ENCODE results near the gene LIME1. TPM values are rescaled to one million over a fixed set of nuclear protein-coding genes. Genes with fewer than 3 reads are reported as not detected.

LIME1 gene
- total and polyA plus RNA-seq, 2 of the 4 experiments (the other 2 are of a cell fraction): 0.36 to 7.8 TPM

GRCh38 chr20:63745424-63745805 lies 9.0 kb downstream of the LIME1 start (continued):
- no peak for TF ChIP-seq ELK1 (IDR thresholded peaks at IDR 0.05; ENCODE audit: borderline replicate concordance, low read depth, low read length)

GRCh38 chr20:63745961-63746731 lies 9.7 kb downstream of the LIME1 start:
- WGBS, 2 experiments (ENCODE audit: extremely low coverage in 2 of 2, insufficient read length in 1 of 2): 94% methylated on average over 5 of the region's 26 CpGs; no CpG with 5 or more reads in 1 of the 2 experiments
- peaks cover 30% of the 10 kb centered on the region; the same call in 1 of the 2 replicates for H3K36me3 ChIP-seq (ENCODE audit: control insufficient read depth, insufficient read depth, low read length)
- H3K9me1 ChIP-seq (ENCODE audit: insufficient read depth, low read length): no peaks in the 10 kb centered on the region
- H3K9ac ChIP-seq (ENCODE audit: low read depth, low read length): no peak overlapping the region
- H3K4me2 ChIP-seq (ENCODE audit: low read depth, low read length): no peak overlapping the region
- peaks cover 4 to 8% of the 10 kb centered on the region in 2 experiments; a peak in 2 of 4 replicates for H3K79me1 ChIP-seq (ENCODE audit: low read depth in 1 of 2, low read length in 2 of 2)
- ChIA-PET POLR2A (ENCODE audit: unreplicated experiment) (no interaction called here), CTCF (no interaction called here)
- no peak overlapping the region for H2BK20ac ChIP-seq (ENCODE audit: low read depth, low read length)
- no peak overlapping the region for H2AK5ac ChIP-seq (ENCODE audit: low read depth, low read length)
- no peak for DNase-seq
- no peak overlapping the region for H4K8ac ChIP-seq (ENCODE audit: low read depth in 2 of 2, low read length in 2 of 2)
- no peak overlapping the region for H3K4me3 ChIP-seq (ENCODE audit: insufficient read depth, low read depth, low read length)
- H3K4ac ChIP-seq (ENCODE audit: low read depth, low read length): no peak overlapping the region
- no peak overlapping the region for H2BK120ac ChIP-seq (ENCODE audit: low read depth, low read length)
- no peak overlapping the region for H3K56ac ChIP-seq (ENCODE audit: extremely low read depth, insufficient read depth, low read length)
- in situ Hi-C loops (cut with MboI; ENCODE audit: low sequenced_read_pairs) (no loop called here), dilution Hi-C loops (cut with HindIII; ENCODE audit: low sequenced_read_pairs, unreplicated experiment) (no loop called here), intact Hi-C loops (cut with micrococcal nuclease) (no loop called here)
- no peaks in the 10 kb centered on the region for H3K27me3 ChIP-seq (ENCODE audit: control insufficient read depth, insufficient read depth, low read length)
- peak overlapping the region; percentile 20 for H2AK9ac ChIP-seq (replicated peaks; ENCODE audit: low read depth, low read length, poor library complexity)
- no TSS peak for BruUV-seq (replicated peaks)
- ATAC-seq (ENCODE audit: low read depth): no peak
- H3K4me1 ChIP-seq (ENCODE audit: control insufficient read depth, insufficient read depth, low read length): peaks cover 5% of the 10 kb centered on the region
- no peak overlapping the region for H3K27ac ChIP-seq (ENCODE audit: insufficient read depth, low read length)
- no peak overlapping the region for H4K5ac ChIP-seq (ENCODE audit: low read depth, low read length)
- no peak overlapping the region for H3K14ac ChIP-seq (replicated peaks; ENCODE audit: low read depth, low read length)
- no peak overlapping the region for H2BK5ac ChIP-seq (ENCODE audit: low read depth, low read length, poor library complexity, severe bottlenecking)
- H3K23ac ChIP-seq (ENCODE audit: low read depth, low read length): no peak overlapping the region
- H4K20me1 ChIP-seq (ENCODE audit: insufficient read depth, low read length): peaks cover 4% of the 10 kb centered on the region
- no peak overlapping the region for H2AFZ ChIP-seq (replicated peaks; ENCODE audit: low read length, poor library complexity)
- H2BK15ac ChIP-seq (ENCODE audit: low read depth, low read length): no peak overlapping the region
- H4K91ac ChIP-seq (ENCODE audit: insufficient read depth, low read depth, low read length): no peak overlapping the region
- H3K9me3 ChIP-seq (ENCODE audit: control insufficient read depth, insufficient read depth, low read length): no peaks in the 10 kb centered on the region
- no peak overlapping the region for H3K18ac ChIP-seq (ENCODE audit: low read depth, low read length)
- TF ChIP-seq FOS (IDR thresholded peaks at IDR 0.05; ENCODE audit: low read depth, low read length) (no peak), RCOR1 (IDR thresholded peaks at IDR 0.05; ENCODE audit: insufficient replicate concordance, low read length) (no peak), CHD1 (IDR thresholded peaks at IDR 0.05; ENCODE audit: low read depth, low read length) (no peak), CEBPB (IDR thresholded peaks at IDR 0.05; ENCODE audit: low read depth, low read length) (no peak), NFE2L2 (IDR thresholded peaks at IDR 0.05; ENCODE audit: low read depth, low read length) (no peak), RAD21 (IDR thresholded peaks at IDR 0.05; ENCODE audit: low read length) (no peak), RFX5 (IDR thresholded peaks at IDR 0.05; ENCODE audit: low read depth, low read length) (no peak), POLR2A (IDR thresholded peaks at IDR 0.05; ENCODE audit: low read depth, low read length) (no peak), USF2 (IDR thresholded peaks at IDR 0.05; ENCODE audit: low read depth, low read length) (no peak), MAZ (IDR thresholded peaks at IDR 0.05; ENCODE audit: borderline replicate concordance, low read depth, low read length) (no peak), MXI1 (IDR thresholded peaks at IDR 0.05; ENCODE audit: borderline replicate concordance, low read depth, low read length) (no peak), SMC3 (IDR thresholded peaks at IDR 0.05; ENCODE audit: low read depth, low read length) (no peak), BHLHE40 (IDR thresholded peaks at IDR 0.05; ENCODE audit: low read depth, low read length) (no peak), ELK1 (IDR thresholded peaks at IDR 0.05; ENCODE audit: borderline replicate concordance, low read depth, low read length) (no peak)

All from IMR-90 (cell line).